GM18870 (cell line): ENCODE results near the gene EBF3.

Experiments used
- ATAC-seq: cut with Tn5 transposase; IDR thresholded peaks from one replicate; pipeline ENCODE4 v1.9.1; 2021; ENCODE audit warnings: moderate library complexity; ENCODE audit not compliant: unreplicated experiment

The EBF3 gene

GRCh38 chr10:129960481-129961156, 3.5 kb downstream of the EBF3 start:
- ATAC-seq: no peak

GRCh38 chr10:129959544-129960480, 4.3 kb downstream of the EBF3 start:
- ATAC-seq: no peak

GRCh38 chr10:129958629-129959543, 5.2 kb downstream of the EBF3 start:
- ATAC-seq: no peak

GRCh38 chr10:129958148-129958628, 5.9 kb downstream of the EBF3 start:
- no peak for ATAC-seq

- ATAC-seq: no peak
These were observed 7.0 kb downstream of the EBF3 start for GRCh38 chr10:129956876-129957673.

GRCh38 chr10:129956286-129956670, 7.8 kb downstream of the EBF3 start:
- ATAC-seq: no peak

GRCh38 chr10:129955601-129956285, 8.3 kb downstream of the EBF3 start:
- ATAC-seq: no peak

GRCh38 chr10:129954492-129955315, 9.4 kb downstream of the EBF3 start:
- ATAC-seq: no peak

GRCh38 chr10:129953119-129954051, 10.7 kb downstream of the EBF3 start:
- no peak for ATAC-seq

- ATAC-seq: no peak
These were observed 11.5 kb downstream of the EBF3 start for GRCh38 chr10:129952378-129953118.

GRCh38 chr10:129951970-129952265, 12.2 kb downstream of the EBF3 start:
- no peak for ATAC-seq

GRCh38 chr10:129951101-129951969, 12.7 kb downstream of the EBF3 start:
- ATAC-seq: no peak

GRCh38 chr10:129950676-129951075, 13.4 kb downstream of the EBF3 start:
- no peak for ATAC-seq

- ATAC-seq: no peak
These were observed 14.2 kb downstream of the EBF3 start for GRCh38 chr10:129949891-129950291.

GRCh38 chr10:129949411-129949810, 14.7 kb downstream of the EBF3 start:
- no peak for ATAC-seq

GRCh38 chr10:129946859-129947258, 17.2 kb downstream of the EBF3 start:
- ATAC-seq: no peak
